DMS53 (cell line): Measurements from ENCODE around the gene STC2.
"Not testable (repeated sequence)": the region's sequence is repeated elsewhere in the genome, so short reads cannot be mapped to it uniquely, and the experiment has no call there.

Source experiments
- DNase-seq: peaks from one replicate; lab custom pipeline; 2025; lab: John Stamatoyannopoulos, UW

STC2 gene

GRCh38 chr5:173327948-173328843 lies at the start of gene STC2:
Gene STC2, minus strand, starts transcription at chr5:173328414. Its CDS starts 221 bp downstream, at chr5:173328193.
- DNase-seq: peak; percentile 99

- no peak for DNase-seq
Measured at GRCh38 chr5:173371400-173371799, 43.2 kb upstream of the STC2 start.

GRCh38 chr5:173363406-173363805 lies 35.2 kb upstream of the STC2 start:
- DNase-seq: not testable (repeated sequence)

- no peak for DNase-seq
Measured at GRCh38 chr5:173355561-173355960, 27.3 kb upstream of the STC2 start.

- no peak for DNase-seq
Measured at GRCh38 chr5:173354645-173355044, 26.4 kb upstream of the STC2 start.

GRCh38 chr5:173352366-173353349 lies 24.4 kb upstream of the STC2 start:
- no peak for DNase-seq

GRCh38 chr5:173342813-173343755 lies 14.9 kb upstream of the STC2 start:
- DNase-seq: no peak

GRCh38 chr5:173341961-173342430 lies 13.8 kb upstream of the STC2 start:
- DNase-seq: no peak

GRCh38 chr5:173340984-173341383 lies 12.8 kb upstream of the STC2 start:
- no peak for DNase-seq

GRCh38 chr5:173340451-173340850 lies 12.2 kb upstream of the STC2 start:
- DNase-seq: no peak

- DNase-seq: no peak
Measured at GRCh38 chr5:173339286-173339685, 11.1 kb upstream of the STC2 start.

- no peak for DNase-seq
Measured at GRCh38 chr5:173338380-173339015, 10.3 kb upstream of the STC2 start.

GRCh38 chr5:173334808-173335207 lies 6.6 kb upstream of the STC2 start:
- DNase-seq: no peak

GRCh38 chr5:173333925-173334661 lies 5.9 kb upstream of the STC2 start:
- no peak for DNase-seq

- peak; percentile 92 for DNase-seq
Measured at GRCh38 chr5:173331956-173332479, 3.8 kb upstream of the STC2 start.

- no peak for DNase-seq
Measured at GRCh38 chr5:173331287-173331686, 3.1 kb upstream of the STC2 start.

GRCh38 chr5:173330338-173331206 lies 2.4 kb upstream of the STC2 start:
- DNase-seq: peak; percentile 58

GRCh38 chr5:173329491-173330337 lies 1.5 kb upstream of the STC2 start:
- peak; percentile 81 for DNase-seq
